MCF 10A (cell line): Measurements from ENCODE around the gene ISM1. TPM values are rescaled to one million over a fixed set of nuclear protein-coding genes. Genes with fewer than 3 reads are reported as not detected.
A peak's percentile ranks its signal among the peaks of the same experiment; 100 is the strongest.

Source experiments
- BruUV-seq: library from RNA; stranded (reverse); fragments of 400-500 nt; replicated peaks from 2 replicates; lab custom pipeline; 2021; lab: Mats Ljungman, UMichigan
- CTCF ChIA-PET: fragments of 300-600 bp; sonication (Branson Sonifier 250); formaldehyde crosslinking; extraction: SDS; loops from one replicate; lab custom pipeline; 2021; ENCODE audit warnings: antibody characterized with exemption, inconsistent platforms; lab: Yijun Ruan, JAX
- POLR2A ChIA-PET: fragments of 300-600, 350-650 bp; sonication (Branson Sonifier 250); formaldehyde crosslinking; extraction: SDS; loops from one replicate; lab custom pipeline; 2020; ENCODE audit warnings: antibody characterized with exemption, inconsistent platforms; lab: Yijun Ruan, JAX
- DNase-seq: peaks from one replicate; pipeline ENCODE4 v3.0.0-alpha.2; 2018; ENCODE audit not compliant: unreplicated experiment
- H3K27ac Mint-ChIP-seq: one replicate; pipeline ENCODE4 v1.8.0; 2022; ENCODE audit warnings: mild to moderate bottlenecking, low read depth, mixed read lengths; ENCODE audit not compliant: unreplicated experiment
- H3K27me3 Mint-ChIP-seq: one replicate; pipeline ENCODE4 v1.8.0; 2022; ENCODE audit warnings: mixed read lengths; ENCODE audit not compliant: insufficient read depth, unreplicated experiment
- H3K36me3 Mint-ChIP-seq: one replicate; pipeline ENCODE4 v1.8.0; 2022; ENCODE audit warnings: mild to moderate bottlenecking, moderate library complexity, mixed read lengths; ENCODE audit not compliant: insufficient read depth, unreplicated experiment
- H3K4me1 Mint-ChIP-seq: one replicate; pipeline ENCODE4 v1.8.0; 2022; ENCODE audit warnings: mixed read lengths; ENCODE audit not compliant: insufficient read depth, unreplicated experiment
- H3K4me3 Mint-ChIP-seq: one replicate; pipeline ENCODE4 v1.8.0; 2022; ENCODE audit warnings: mild to moderate bottlenecking, moderate library complexity, mixed read lengths; ENCODE audit not compliant: unreplicated experiment
- H3K9me3 Mint-ChIP-seq: one replicate; pipeline ENCODE4 v1.8.0; 2022; ENCODE audit warnings: mixed read lengths; ENCODE audit not compliant: unreplicated experiment
- intact Hi-C: fragments of 100-400 bp; cut with micrococcal nuclease; formaldehyde crosslinking; loops from 2 replicates; pipeline ENCODE4 v1.14.1; 2022
- total RNA-seq: library from RNA; stranded (reverse); gene quantifications from 2 replicates; pipeline ENCODE4 v1.2.3, GENCODE V29; 2022
- TF ChIP-seq, protein P1 (sequence below): fragments of 200-600 bp; IDR thresholded peaks from one replicate; pipeline ENCODE4 v1.8.0; 2022; ENCODE audit warnings: antibody characterized with exemption, mild to moderate bottlenecking; ENCODE audit not compliant: unreplicated experiment

Gene ISM1
- total RNA-seq, 1 experiment from 2014 or later: 1.0 TPM

- DNase-seq: no peak
- Mint-ChIP-seq H3K4me3 (no peak overlapping the region), H3K27me3 (no peaks in the 10 kb centered on the region), H3K4me1 (no peaks in the 10 kb centered on the region), H3K36me3 (no peaks in the 10 kb centered on the region), H3K27ac (no peak overlapping the region), H3K9me3 (no peaks in the 10 kb centered on the region)
- CTCF ChIA-PET: interaction anchor here (1.0 to 4.8 kb wide), 39 partner anchors 10 to 470 kb away, joined by 3 to 170 read pairs (median 8); no protein-coding TSS in a partner anchor
- no TSS peak for BruUV-seq
- intact Hi-C loops: no loop called here
- POLR2A ChIA-PET: interaction anchor here (0.6 to 1.7 kb wide), 2 partner anchors 15 to 80 kb away, joined by 3 to 8 read pairs; no protein-coding TSS in a partner anchor
- TF ChIP-seq, protein P1, sequence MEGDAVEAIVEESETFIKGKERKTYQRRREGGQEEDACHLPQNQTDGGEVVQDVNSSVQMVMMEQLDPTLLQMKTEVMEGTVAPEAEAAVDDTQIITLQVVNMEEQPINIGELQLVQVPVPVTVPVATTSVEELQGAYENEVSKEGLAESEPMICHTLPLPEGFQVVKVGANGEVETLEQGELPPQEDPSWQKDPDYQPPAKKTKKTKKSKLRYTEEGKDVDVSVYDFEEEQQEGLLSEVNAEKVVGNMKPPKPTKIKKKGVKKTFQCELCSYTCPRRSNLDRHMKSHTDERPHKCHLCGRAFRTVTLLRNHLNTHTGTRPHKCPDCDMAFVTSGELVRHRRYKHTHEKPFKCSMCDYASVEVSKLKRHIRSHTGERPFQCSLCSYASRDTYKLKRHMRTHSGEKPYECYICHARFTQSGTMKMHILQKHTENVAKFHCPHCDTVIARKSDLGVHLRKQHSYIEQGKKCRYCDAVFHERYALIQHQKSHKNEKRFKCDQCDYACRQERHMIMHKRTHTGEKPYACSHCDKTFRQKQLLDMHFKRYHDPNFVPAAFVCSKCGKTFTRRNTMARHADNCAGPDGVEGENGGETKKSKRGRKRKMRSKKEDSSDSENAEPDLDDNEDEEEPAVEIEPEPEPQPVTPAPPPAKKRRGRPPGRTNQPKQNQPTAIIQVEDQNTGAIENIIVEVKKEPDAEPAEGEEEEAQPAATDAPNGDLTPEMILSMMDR: no peak
These were observed 80.5 kb downstream of the ISM1 start for GRCh38 chr20:13301596-13301995.

DNA sequence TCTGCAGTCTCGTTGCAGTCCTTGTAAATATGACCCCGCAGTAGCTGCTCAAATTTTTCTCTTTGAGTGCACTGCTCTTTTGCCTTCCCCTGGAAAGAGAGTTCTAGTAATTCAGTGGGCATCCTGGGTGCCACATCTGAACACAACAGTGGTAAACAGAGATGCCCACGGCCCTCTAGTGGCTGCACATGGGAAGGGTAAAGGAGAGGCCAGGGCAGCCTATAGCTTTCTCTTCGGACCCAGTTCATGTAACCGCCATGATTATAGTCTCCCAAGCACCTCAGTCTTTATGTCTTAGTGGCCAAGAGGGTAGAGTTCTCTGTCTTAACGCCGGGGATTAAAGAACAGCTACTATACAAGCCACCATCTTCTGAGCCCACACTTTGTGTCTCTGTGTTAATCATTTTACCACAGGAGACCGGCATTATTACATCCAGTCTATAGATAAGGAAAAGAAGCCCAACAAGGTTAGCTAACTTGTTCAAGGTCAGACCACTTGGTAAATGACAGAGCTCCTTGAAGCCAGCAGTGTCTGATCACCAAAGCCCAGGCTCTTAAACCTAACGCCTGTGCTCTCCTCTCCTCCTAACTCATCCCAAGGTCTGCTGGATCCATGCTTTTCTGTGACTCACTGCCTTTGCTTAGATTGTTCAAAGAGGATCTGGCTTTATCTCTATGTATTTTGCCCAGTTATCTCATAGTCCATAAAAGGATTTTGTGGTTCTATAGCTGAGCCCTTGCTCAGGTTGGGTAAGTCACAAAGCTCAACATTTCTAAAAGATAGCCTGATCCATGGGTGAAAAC, 81.8 kb downstream of the ISM1 start:
- intact Hi-C loops: loop anchor here (1.0 kb wide), 2 partner anchors 184 to 333 kb away; no protein-coding TSS in a partner anchor
- no peak overlapping the region for H3K27ac Mint-ChIP-seq
- DNase-seq: peak; percentile 61
- H3K36me3 Mint-ChIP-seq: no peaks in the 10 kb centered on the region
- H3K4me1 Mint-ChIP-seq: no peaks in the 10 kb centered on the region
- TF ChIP-seq, protein P1: peak; percentile 68
- no peaks in the 10 kb centered on the region for H3K9me3 Mint-ChIP-seq
- ChIA-PET POLR2A (interaction anchor here (0.7 to 1.7 kb wide), 4 partner anchors 13 to 98 kb away, joined by 3 to 8 read pairs (median 3); no protein-coding TSS in a partner anchor), CTCF (interaction anchor here (0.6 to 4.8 kb wide), 103 partner anchors 8 to 469 kb away, joined by 3 to 170 read pairs (median 4); partner anchors contain the start of gene ISM1)
- no TSS peak for BruUV-seq
- H3K4me3 Mint-ChIP-seq: no peak overlapping the region
- H3K27me3 Mint-ChIP-seq: no peaks in the 10 kb centered on the region

DNA sequence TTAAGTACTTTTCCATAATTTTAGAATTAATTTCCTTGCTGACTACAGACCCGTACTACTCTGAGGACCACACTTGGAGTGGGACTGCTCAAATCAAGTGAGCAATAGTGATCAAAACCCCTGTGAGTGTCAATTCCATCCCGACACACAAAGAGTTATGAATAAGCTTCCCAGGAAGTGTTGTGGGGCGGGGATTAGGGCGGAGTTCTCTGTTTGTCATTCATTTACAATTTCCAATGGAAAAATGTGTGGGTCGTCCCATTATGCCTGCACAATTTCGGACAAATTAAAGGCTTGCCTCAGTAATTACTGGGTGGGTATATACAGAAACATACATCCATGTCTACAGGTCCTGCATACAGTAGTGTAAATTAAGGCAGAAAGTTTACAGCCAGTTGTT, 84.2 kb downstream of the ISM1 start:
- H3K4me1 Mint-ChIP-seq: no peaks in the 10 kb centered on the region
- BruUV-seq: no TSS peak
- ChIA-PET CTCF (interaction anchor here (0.5 to 4.8 kb wide), 5 partner anchors 16 to 909 kb away, joined by 3 to 170 read pairs (median 7); no protein-coding TSS in a partner anchor), POLR2A (interaction anchor here (1.2 kb wide), 1 partner anchor 19 kb away, joined by 4 read pairs; no protein-coding TSS in a partner anchor)
- intact Hi-C loops: no loop called here
- H3K27ac Mint-ChIP-seq: no peak overlapping the region
- DNase-seq: no peak
- no peaks in the 10 kb centered on the region for H3K36me3 Mint-ChIP-seq
- H3K27me3 Mint-ChIP-seq: no peaks in the 10 kb centered on the region
- no peaks in the 10 kb centered on the region for H3K9me3 Mint-ChIP-seq
- no peak overlapping the region for H3K4me3 Mint-ChIP-seq
- TF ChIP-seq, protein P1: no peak

DNA sequence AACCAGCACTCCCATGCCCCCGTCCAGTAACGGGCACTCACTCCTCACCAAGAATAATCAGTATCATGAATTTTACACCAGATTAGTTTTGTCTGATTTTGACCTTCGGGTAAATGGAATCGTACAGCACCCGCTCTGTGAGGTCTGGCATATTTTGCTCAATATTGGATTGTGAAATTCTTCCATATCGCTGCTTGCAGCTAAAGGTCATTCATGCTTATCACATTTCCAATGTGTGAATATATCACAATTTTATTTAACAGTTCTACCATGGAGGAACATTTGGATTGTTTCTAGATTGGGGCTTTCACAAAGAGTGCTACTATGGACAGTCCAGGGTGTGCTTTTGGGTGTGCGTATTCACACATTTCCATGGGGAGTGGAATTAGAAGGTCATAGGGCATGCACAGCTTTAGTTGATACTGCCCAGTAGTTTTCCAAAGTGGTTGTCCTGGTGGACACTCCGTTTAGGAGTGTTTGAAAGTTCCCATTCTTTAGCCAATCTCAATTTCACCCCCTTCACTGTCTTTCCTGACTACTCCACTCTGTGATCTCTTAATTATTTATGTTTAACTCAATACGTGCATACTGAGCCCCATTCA, 86.6 kb downstream of the ISM1 start:
- CTCF ChIA-PET: interaction anchor here (1.3 to 1.9 kb wide), 2 partner anchors 102 to 187 kb away, joined by 3 to 7 read pairs; no protein-coding TSS in a partner anchor
- BruUV-seq: no TSS peak
- TF ChIP-seq, protein P1: no peak
- no peak overlapping the region for H3K4me3 Mint-ChIP-seq
- no peaks in the 10 kb centered on the region for H3K4me1 Mint-ChIP-seq
- no peak for DNase-seq
- H3K27ac Mint-ChIP-seq: no peak overlapping the region
- H3K36me3 Mint-ChIP-seq: no peaks in the 10 kb centered on the region
- POLR2A ChIA-PET: no interaction called here
- no peaks in the 10 kb centered on the region for H3K27me3 Mint-ChIP-seq
- no peaks in the 10 kb centered on the region for H3K9me3 Mint-ChIP-seq
- intact Hi-C loops: no loop called here
